Smooth muscle cell (in vitro differentiated cells): Measurements from ENCODE around the gene ACSS3. TPM values are rescaled to one million over a fixed set of nuclear protein-coding genes. Genes with fewer than 3 reads are reported as not detected.

Source experiments
- DNase-seq: peaks from one replicate; lab custom pipeline; 2025; ENCODE audit not compliant: unreplicated experiment; lab: John Stamatoyannopoulos, UW
- H2AFZ ChIP-seq: fragments of 200-600 bp; sonication (generic); 2 replicates; pipeline ENCODE4 v1.6.0; 2016; ENCODE audit warnings: antibody characterized with exemption, low read depth, mild to moderate bottlenecking
- H3F3A ChIP-seq: fragments of 200-600 bp; sonication (generic); 2 replicates; pipeline ENCODE4 v1.6.0; 2017; ENCODE audit warnings: antibody characterized with exemption, low read depth
- H3K27ac ChIP-seq: fragments of 200-600 bp; sonication (generic); 2 replicates; pipeline ENCODE4 v1.5.1; 2016; ENCODE audit warnings: low read depth, mild to moderate bottlenecking
- H3K27me3 ChIP-seq: fragments of 200-600 bp; sonication (generic); 2 replicates; pipeline ENCODE4 v1.6.1; 2016; ENCODE audit warnings: low read depth, mild to moderate bottlenecking
- H3K36me3 ChIP-seq: fragments of 200-600 bp; sonication (generic); 2 replicates; pipeline ENCODE4 v1.5.1; 2016; ENCODE audit warnings: low read depth
- H3K4me1 ChIP-seq: fragments of 200-600 bp; sonication (generic); 2 replicates; pipeline ENCODE4 v1.5.1; 2016; ENCODE audit warnings: low read depth
- H3K4me2 ChIP-seq: fragments of 200-600 bp; sonication (generic); 2 replicates; pipeline ENCODE4 v1.6.0; 2016; ENCODE audit warnings: mild to moderate bottlenecking
- H3K4me3 ChIP-seq: fragments of 200-600 bp; sonication (generic); 2 replicates; pipeline ENCODE4 v1.5.1; 2016; ENCODE audit warnings: mild to moderate bottlenecking
- H3K79me2 ChIP-seq: fragments of 200-600 bp; sonication (generic); 2 replicates; pipeline ENCODE4 v1.6.0; 2016; ENCODE audit warnings: low read depth, mild to moderate bottlenecking
- H3K9ac ChIP-seq: fragments of 200-600 bp; sonication (generic); 2 replicates; pipeline ENCODE4 v1.6.0; 2016; ENCODE audit warnings: low read depth
- H3K9me3 ChIP-seq: fragments of 200-600 bp; sonication (generic); replicated peaks from 2 replicates; pipeline ENCODE4 v1.5.1; 2016; ENCODE audit warnings: low read depth
- H4K20me1 ChIP-seq: fragments of 200-600 bp; sonication (generic); 2 replicates; pipeline ENCODE4 v1.6.0; 2016; ENCODE audit warnings: low read depth
- WGBS: methylation state at CpG from one replicate; pipeline ENCODE4 v1.1.7; 2016; ENCODE audit warnings: low lambda C conversion rate; 5-methylcytosine and 5-hydroxymethylcytosine counted together
- polyA plus RNA-seq: library from polyadenylated mRNA; unstranded; fragments of >200 nt; fragmentation: Nextera tagmentation; extraction: Ambion mirVana; gene quantifications from 2 replicates; pipeline ENCODE4 v1.2.1, GENCODE V29; 2016
- total RNA-seq: library from RNA; depleted of rRNA; stranded (reverse); fragments of >200 nt; gene quantifications from 2 replicates; pipeline ENCODE4 v1.2.3, GENCODE V29; 2014
- TF ChIP-seq, protein P1 (sequence below): fragments of 200-600 bp; sonication (generic); IDR thresholded peaks from 2 replicates; pipeline ENCODE4 v1.5.1; 2017; ENCODE audit warnings: borderline replicate concordance, mild to moderate bottlenecking, antibody characterized with exemption; ENCODE audit not compliant: insufficient read depth, poor library complexity, severe bottlenecking

Gene ACSS3
- total and polyA plus RNA-seq, 2 experiments from 2014 or later = 6.4 to 8.0 TPM

DNA sequence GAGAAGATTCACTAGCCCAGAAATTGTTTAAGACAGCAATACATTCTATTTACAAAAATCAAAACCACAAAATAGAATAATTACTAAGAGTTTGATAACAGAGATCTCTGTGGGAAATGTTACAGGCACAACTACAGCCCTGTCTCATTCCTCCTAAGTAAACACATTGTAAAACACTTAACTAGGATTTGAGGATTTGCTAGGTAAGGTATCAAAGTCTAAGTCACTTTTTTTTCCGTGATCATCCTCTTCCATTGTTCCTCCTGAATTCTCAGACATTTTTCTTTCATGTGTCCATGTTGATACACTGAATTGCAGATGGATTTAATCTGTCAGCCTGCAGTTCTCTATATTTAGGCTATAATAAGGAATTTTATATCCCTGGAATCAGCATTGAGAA, 127.5 kb downstream of the ACSS3 start:
- Histone ChIP-seq H3K4me1 (peaks cover 30% of the 10 kb centered on the region), H3K4me2 (no peak overlapping the region)
- 71% methylated on average over 1 of the region's 1 CpG for WGBS

DNA sequence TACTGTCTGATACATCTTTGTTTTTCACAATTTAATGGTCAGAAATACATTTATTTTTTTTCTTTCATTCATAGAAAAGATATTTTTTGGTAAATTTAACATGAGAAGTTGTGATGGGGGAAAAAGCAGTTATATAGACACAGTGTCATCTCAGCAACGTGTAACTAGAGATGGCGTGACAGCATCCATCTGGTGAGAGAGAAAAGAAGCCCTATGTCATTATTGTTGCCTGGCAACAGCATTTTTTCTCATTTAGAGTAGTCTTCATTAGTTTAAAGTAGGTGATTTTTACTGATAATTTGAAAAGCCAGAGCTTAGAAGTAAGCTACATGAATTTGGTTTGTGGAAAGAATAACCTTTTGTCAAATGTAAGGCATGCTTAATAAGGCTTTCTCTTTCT, 128.6 kb downstream of the ACSS3 start:
- Histone ChIP-seq H3K27ac (no peak overlapping the region), H3K9ac (no peak overlapping the region), H3K36me3 (no peaks in the 10 kb centered on the region), H3K4me3 (no peak overlapping the region), H2AFZ (no peak overlapping the region), H3K4me2 (no peak overlapping the region), H4K20me1 (no peaks in the 10 kb centered on the region), H3K79me2 (no peaks in the 10 kb centered on the region), H3K27me3 (no peaks in the 10 kb centered on the region), H3K9me3 (no peaks in the 10 kb centered on the region), H3F3A (no peaks in the 10 kb centered on the region), H3K4me1 (peaks cover 30% of the 10 kb centered on the region)
- DNase-seq = no peak
- 74% methylated on average over 2 of the region's 2 CpGs for WGBS
- TF ChIP-seq, protein P1, sequence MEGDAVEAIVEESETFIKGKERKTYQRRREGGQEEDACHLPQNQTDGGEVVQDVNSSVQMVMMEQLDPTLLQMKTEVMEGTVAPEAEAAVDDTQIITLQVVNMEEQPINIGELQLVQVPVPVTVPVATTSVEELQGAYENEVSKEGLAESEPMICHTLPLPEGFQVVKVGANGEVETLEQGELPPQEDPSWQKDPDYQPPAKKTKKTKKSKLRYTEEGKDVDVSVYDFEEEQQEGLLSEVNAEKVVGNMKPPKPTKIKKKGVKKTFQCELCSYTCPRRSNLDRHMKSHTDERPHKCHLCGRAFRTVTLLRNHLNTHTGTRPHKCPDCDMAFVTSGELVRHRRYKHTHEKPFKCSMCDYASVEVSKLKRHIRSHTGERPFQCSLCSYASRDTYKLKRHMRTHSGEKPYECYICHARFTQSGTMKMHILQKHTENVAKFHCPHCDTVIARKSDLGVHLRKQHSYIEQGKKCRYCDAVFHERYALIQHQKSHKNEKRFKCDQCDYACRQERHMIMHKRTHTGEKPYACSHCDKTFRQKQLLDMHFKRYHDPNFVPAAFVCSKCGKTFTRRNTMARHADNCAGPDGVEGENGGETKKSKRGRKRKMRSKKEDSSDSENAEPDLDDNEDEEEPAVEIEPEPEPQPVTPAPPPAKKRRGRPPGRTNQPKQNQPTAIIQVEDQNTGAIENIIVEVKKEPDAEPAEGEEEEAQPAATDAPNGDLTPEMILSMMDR = no peak

More for the DNA sequence above, 127.5 kb downstream of the ACSS3 start:
- no peaks in the 10 kb centered on the region for H3K36me3 ChIP-seq
- TF ChIP-seq, protein P1 = no peak
- H3K9me3 ChIP-seq = no peaks in the 10 kb centered on the region
- H3K27ac ChIP-seq = no peak overlapping the region
- no peak overlapping the region for H2AFZ ChIP-seq
- no peaks in the 10 kb centered on the region for H3K79me2 ChIP-seq
- H3K4me3 ChIP-seq = no peak overlapping the region
- H4K20me1 ChIP-seq = no peaks in the 10 kb centered on the region
- H3K9ac ChIP-seq = no peak overlapping the region
- no peaks in the 10 kb centered on the region for H3K27me3 ChIP-seq
- no peaks in the 10 kb centered on the region for H3F3A ChIP-seq
- DNase-seq = no peak

DNA sequence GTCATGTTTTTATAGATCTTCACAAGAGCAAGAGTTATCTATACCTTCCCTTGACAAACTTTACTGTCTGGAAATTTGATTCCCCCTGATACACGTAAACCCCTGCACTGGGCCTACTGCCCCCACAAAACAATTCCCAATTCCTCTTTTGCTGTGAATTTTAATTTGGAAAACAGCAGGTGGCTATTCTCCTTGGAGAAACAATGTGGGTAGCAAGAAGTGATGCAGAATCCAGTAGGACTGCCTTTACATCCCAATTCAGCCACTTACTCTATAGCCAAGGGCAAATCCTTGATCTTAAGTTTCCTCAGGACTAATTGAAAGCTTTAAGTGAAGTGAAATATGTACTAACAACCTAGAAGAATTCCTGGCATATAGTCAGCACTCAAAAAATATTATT, 129.3 kb downstream of the ACSS3 start:
- WGBS = 68% methylated on average over 1 of the region's 1 CpG
- Histone ChIP-seq H3K27ac (no peak overlapping the region), H3K79me2 (no peaks in the 10 kb centered on the region), H3K4me3 (no peak overlapping the region), H2AFZ (no peak overlapping the region), H3K9me3 (no peaks in the 10 kb centered on the region), H3K36me3 (no peaks in the 10 kb centered on the region), H3K27me3 (no peaks in the 10 kb centered on the region), H4K20me1 (no peaks in the 10 kb centered on the region), H3K4me1 (peaks cover 30% of the 10 kb centered on the region), H3K9ac (no peak overlapping the region), H3F3A (no peaks in the 10 kb centered on the region), H3K4me2 (no peak overlapping the region)
- no peak for DNase-seq
- TF ChIP-seq, protein P1 = no peak

DNA sequence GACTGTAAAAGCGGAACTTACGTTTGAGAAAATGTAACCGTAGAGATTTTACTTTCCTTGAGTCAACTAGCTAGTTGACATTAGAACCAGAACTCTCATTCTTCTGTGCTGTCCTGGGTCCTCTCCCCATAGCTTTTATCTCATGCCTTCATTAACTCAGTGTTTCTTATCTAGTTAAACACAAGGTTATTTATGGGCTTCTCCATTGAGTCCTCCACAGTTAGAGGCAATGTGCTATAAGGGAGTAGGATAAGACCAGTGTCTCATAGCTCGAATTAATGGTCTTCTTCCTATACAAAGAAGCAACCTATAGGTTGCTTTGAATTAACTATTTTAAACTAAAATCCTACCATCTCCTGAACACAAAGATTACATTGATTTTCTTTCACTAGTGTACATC, 129.8 kb downstream of the ACSS3 start:
- TF ChIP-seq, protein P1 = no peak
- H3K36me3 ChIP-seq = no peaks in the 10 kb centered on the region
- H2AFZ ChIP-seq = no peak overlapping the region
- no peak overlapping the region for H3K9ac ChIP-seq
- no peaks in the 10 kb centered on the region for H3K79me2 ChIP-seq
- no peak for DNase-seq
- 81% methylated on average over 4 of the region's 4 CpGs for WGBS
- H4K20me1 ChIP-seq = no peaks in the 10 kb centered on the region
- H3K27ac ChIP-seq = no peak overlapping the region
- H3K4me3 ChIP-seq = no peak overlapping the region
- no peaks in the 10 kb centered on the region for H3K27me3 ChIP-seq
- H3K4me2 ChIP-seq = no peak overlapping the region
- no peaks in the 10 kb centered on the region for H3F3A ChIP-seq
- no peaks in the 10 kb centered on the region for H3K9me3 ChIP-seq
- H3K4me1 ChIP-seq = peaks cover 30% of the 10 kb centered on the region
